Mucosa of descending colon (tissue), 3 donors: ENCODE results near the gene PPP3CA. TPM values are rescaled to one million over a fixed set of nuclear protein-coding genes. Genes with fewer than 3 reads are reported as not detected.

ENCODE experiments used
- ATAC-seq: fragments of 200-7000 bp; cut with Tn5 transposase; one replicate; pipeline ENCODE4 v1.9.1; 2020; ENCODE audit warnings: mild to moderate bottlenecking, moderate library complexity
- DNase-seq, 3 donors: peaks; one replicate each; pipeline ENCODE4 v3.0.0-alpha.2; 2020
- H3K36me3 ChIP-seq: fragments of 200-600 bp; one replicate; pipeline ENCODE4 v1.8.0; 2021; ENCODE audit warnings: low read depth, mild to moderate bottlenecking
- H3K4me1 ChIP-seq: fragments of 200-600 bp; one replicate; pipeline ENCODE4 v1.8.0; 2021; ENCODE audit warnings: low read depth, mild to moderate bottlenecking
- H3K4me3 ChIP-seq: fragments of 200-600 bp; one replicate; pipeline ENCODE4 v1.8.0; 2021; ENCODE audit warnings: mild to moderate bottlenecking
- H3K9me3 ChIP-seq: fragments of 200-600 bp; one replicate; pipeline ENCODE4 v1.8.0; 2021; ENCODE audit warnings: mild to moderate bottlenecking
- intact Hi-C, 2 donors: fragments of 100-400 bp; cut with DNase I in 1 of 2; cut with micrococcal nuclease in 1 of 2; formaldehyde crosslinking; loops; one replicate each; pipeline versions ENCODE4 v1.11.0 to v1.11.1; 2022; cut with DNase I, micrococcal nuclease
- total RNA-seq, 3 donors: library from RNA; stranded (reverse); fragmentation: NEBNext Ultra II Directional in 2 of 3; extraction: Animal tissue kit (Norgen Biotek cat#: 25700) in 2 of 3; gene quantifications; one replicate each; pipeline versions ENCODE4 v1.2.1 to v1.2.4, GENCODE V29; 2021 to 2023
- TF ChIP-seq, protein P1 (sequence below): fragments of 200-600 bp; IDR thresholded peaks from one replicate; pipeline ENCODE4 v1.8.0; 2022; ENCODE audit warnings: antibody characterized with exemption, mild to moderate bottlenecking
- donor health status: DM: no; HTN: no; CAD: no; lungs with moderate emphysema.
- donor health status: DM: no; HTN: no; CAD: no.
- donor health status: DM: no; HTN: yes; CAD: no.

Gene PPP3CA
- total RNA-seq, 3 donors from 2014 or later = 38.3 to 47.6 (median 40.4) TPM

- Histone ChIP-seq H3K4me3 (no peak overlapping the region), H3K9me3 (no peaks in the 10 kb centered on the region), H3K4me1 (no peaks in the 10 kb centered on the region), H3K36me3 (no peaks in the 10 kb centered on the region)
- ATAC-seq = no peak
- TF ChIP-seq, protein P1, sequence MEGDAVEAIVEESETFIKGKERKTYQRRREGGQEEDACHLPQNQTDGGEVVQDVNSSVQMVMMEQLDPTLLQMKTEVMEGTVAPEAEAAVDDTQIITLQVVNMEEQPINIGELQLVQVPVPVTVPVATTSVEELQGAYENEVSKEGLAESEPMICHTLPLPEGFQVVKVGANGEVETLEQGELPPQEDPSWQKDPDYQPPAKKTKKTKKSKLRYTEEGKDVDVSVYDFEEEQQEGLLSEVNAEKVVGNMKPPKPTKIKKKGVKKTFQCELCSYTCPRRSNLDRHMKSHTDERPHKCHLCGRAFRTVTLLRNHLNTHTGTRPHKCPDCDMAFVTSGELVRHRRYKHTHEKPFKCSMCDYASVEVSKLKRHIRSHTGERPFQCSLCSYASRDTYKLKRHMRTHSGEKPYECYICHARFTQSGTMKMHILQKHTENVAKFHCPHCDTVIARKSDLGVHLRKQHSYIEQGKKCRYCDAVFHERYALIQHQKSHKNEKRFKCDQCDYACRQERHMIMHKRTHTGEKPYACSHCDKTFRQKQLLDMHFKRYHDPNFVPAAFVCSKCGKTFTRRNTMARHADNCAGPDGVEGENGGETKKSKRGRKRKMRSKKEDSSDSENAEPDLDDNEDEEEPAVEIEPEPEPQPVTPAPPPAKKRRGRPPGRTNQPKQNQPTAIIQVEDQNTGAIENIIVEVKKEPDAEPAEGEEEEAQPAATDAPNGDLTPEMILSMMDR = no peak
- intact Hi-C loops = no loop called here
- no peak for DNase-seq
Observed at GRCh38 chr4:101157415-101158133, 189.8 kb downstream of the PPP3CA start.

GRCh38 chr4:101156619-101157310 is 190.6 kb downstream of the PPP3CA start:
- Histone ChIP-seq H3K9me3 (no peaks in the 10 kb centered on the region), H3K36me3 (no peaks in the 10 kb centered on the region), H3K4me1 (no peaks in the 10 kb centered on the region), H3K4me3 (no peak overlapping the region)
- DNase-seq = no peak
- no peak for ATAC-seq
- intact Hi-C loops = no loop called here
- TF ChIP-seq, protein P1 = no peak

DNA sequence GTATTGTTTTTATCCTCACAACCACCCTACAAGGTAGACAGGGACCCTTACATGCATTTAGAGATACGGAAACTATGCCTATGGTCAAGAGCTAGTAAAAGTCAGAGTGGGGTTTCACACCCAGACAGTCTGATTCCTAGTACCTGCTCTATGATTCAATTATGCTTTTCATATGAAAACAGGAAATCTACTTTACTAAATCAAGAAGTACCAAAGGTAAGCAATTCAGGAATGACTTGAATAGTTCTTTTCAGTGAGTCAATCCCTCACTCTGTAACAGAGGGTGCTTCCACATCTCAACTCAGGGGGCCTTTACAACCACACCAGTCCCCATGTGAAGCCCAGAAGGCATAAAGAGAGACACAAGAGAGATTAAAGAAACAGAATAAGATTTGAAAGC is 191.4 kb downstream of the PPP3CA start:
- no peak for ATAC-seq
- Histone ChIP-seq H3K9me3 (no peaks in the 10 kb centered on the region), H3K4me1 (no peaks in the 10 kb centered on the region), H3K36me3 (no peaks in the 10 kb centered on the region), H3K4me3 (no peak overlapping the region)
- intact Hi-C loops = no loop called here
- DNase-seq = no peak
- TF ChIP-seq, protein P1 = no peak

DNA sequence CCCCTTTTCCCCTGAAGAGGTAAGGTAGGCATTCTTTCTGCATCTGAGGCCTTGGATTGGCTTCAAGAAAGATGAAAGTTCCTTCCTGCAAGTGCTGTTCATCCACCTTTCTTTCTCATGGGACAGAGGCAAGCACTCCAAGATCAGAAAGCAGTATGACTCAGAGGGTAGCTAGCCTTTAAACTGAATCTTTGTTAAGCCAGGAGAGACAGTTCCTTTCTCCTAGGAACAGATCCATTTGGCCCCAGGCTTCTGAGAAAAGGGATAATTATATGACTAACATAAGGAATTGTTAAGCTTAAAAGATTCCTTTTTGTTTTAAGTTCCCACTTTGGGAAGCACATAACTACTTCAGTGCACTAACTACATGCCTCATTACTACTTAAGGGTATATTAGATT is 192.0 kb downstream of the PPP3CA start:
- no peaks in the 10 kb centered on the region for H3K36me3 ChIP-seq
- no peaks in the 10 kb centered on the region for H3K4me1 ChIP-seq
- H3K4me3 ChIP-seq = no peak overlapping the region
- DNase-seq (no peak), ATAC-seq (peak; percentile 53)
- TF ChIP-seq, protein P1 = no peak
- H3K9me3 ChIP-seq = no peaks in the 10 kb centered on the region
- intact Hi-C loops = no loop called here

GRCh38 chr4:101153653-101154052 is 193.7 kb downstream of the PPP3CA start:
- TF ChIP-seq, protein P1 = no peak
- DNase-seq (no peak), ATAC-seq (no peak)
- Histone ChIP-seq H3K36me3 (no peaks in the 10 kb centered on the region), H3K4me1 (no peaks in the 10 kb centered on the region), H3K9me3 (no peaks in the 10 kb centered on the region), H3K4me3 (no peak overlapping the region)
- intact Hi-C loops = no loop called here
